ENCODE measurements around the gene SYS1. TPM values are rescaled to one million over a fixed set of nuclear protein-coding genes. Genes with fewer than 3 reads are reported as not detected.

Gene SYS1
- total and polyA plus RNA-seq, 2 donors (not counting 3 experiments of a cell fraction or from before 2014, with no cell fraction given): 27.4 to 79.6 TPM

DNA sequence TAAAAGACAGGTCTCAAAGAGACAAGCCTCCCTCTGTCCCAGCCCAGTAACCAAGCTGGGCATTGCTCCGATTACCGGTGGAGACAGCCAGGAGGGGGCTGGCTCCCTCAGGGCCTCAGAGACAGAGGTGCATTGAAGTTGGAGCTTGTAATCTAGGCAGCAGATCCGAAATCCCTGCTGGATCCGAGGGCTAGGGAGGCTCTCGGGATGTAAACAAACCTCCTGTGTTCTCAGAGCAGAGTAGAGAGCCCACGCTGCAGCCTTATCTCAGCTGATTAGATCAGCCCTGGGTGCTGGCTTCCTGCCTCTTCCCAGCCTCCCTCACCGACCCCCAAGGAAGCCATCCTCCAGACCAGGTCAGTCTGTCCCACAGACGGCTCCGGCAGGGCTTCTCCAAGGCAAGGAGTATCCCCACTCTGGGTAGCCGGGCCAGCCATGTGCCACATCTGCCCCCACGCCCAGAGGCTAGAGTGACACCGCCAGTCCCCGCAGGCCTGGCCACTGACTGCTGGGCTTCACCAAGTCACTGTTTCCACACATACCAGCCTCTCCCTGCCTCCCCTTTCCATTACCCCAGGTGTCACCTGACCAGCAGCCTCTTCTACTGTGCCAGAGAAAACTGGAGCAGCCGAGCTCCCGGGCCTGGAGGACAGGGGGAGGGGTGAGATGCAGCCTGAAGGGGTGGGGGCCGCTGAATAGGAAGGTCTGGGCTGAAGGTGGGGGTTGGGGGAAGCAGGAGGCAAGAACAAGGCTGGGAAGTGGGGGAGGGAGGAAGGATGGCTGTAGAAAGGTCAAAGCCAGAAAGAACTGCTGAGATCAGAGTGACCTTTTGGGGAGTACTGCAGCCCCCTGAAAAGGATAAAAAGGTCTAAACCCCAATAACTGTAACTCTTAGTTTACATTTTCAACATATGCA, 20.8 kb upstream of the SYS1 start:
- dilution Hi-C loops (cut with MboI; ENCODE audit: extremely low pct_ligation_motif_present, low sequenced_read_pairs): no loop called here
- no peaks in the 10 kb centered on the region for H3K9me1 ChIP-seq (replicated peaks; ENCODE audit: control insufficient read depth, extremely low read depth, insufficient read depth, low read length)
- peaks cover 0 to 3% of the 10 kb centered on the region in 2 experiments for H3K36me3 ChIP-seq (ENCODE audit: control insufficient read depth in 2 of 2, extremely low read depth in 1 of 2, insufficient read depth in 2 of 2, low read length in 2 of 2)
- ChIA-PET POLR2A (interaction anchor here (0.7 to 1.9 kb wide), 2 partner anchors 20 to 73 kb away, joined by 3 to 4 read pairs; partner anchors contain the start of genes PIGT and SYS1), CTCF (interaction anchor here (1.2 to 1.6 kb wide), 6 partner anchors 11 to 95 kb away, joined by 3 to 9 read pairs (median 4); partner anchors contain the start of gene SYS1)
- no peaks in the 10 kb centered on the region for H4K20me1 ChIP-seq (replicated peaks; ENCODE audit: control insufficient read depth, extremely low read depth, insufficient read depth, low read length)
- H3K9ac ChIP-seq (replicated peaks; ENCODE audit: extremely low read depth, insufficient read depth, low read length): no peak overlapping the region
- BruUV-seq (replicated peaks): no TSS peak
- H3K27ac ChIP-seq (ENCODE audit: insufficient read depth, low read depth, low read length): peak overlapping the region; percentile 13
- H3K27me3 ChIP-seq (ENCODE audit: control insufficient read depth in 2 of 2, insufficient read depth in 2 of 2, low read length in 2 of 2): no peaks in the 10 kb centered on the region
- FAIRE-seq: no peak
- intact Hi-C loops (cut with micrococcal nuclease): loop anchor here (10.0 kb wide), 1 partner anchor 573 kb away; the partner anchor contains the start of gene PLTP
- no peak overlapping the region for H2AFZ ChIP-seq (ENCODE audit: low read depth, low read length)
- no peaks in the 10 kb centered on the region for H3K9me3 ChIP-seq (replicated peaks; ENCODE audit: control insufficient read depth, insufficient read depth, low read length)
- peaks cover 68% of the 10 kb centered on the region for H3K4me1 ChIP-seq (ENCODE audit: control insufficient read depth, extremely low read depth, insufficient read depth, low read length)
- no peak overlapping the region for H3K4me2 ChIP-seq (ENCODE audit: insufficient read depth, low read length)
- H3K4me3 ChIP-seq (replicated peaks in 1 of 3; ENCODE audit: insufficient read depth in 1 of 3, low read depth in 1 of 3, low read length in 3 of 3): no peak overlapping the region
- TF ChIP-seq EZH2 (IDR thresholded peaks at IDR 0.05; ENCODE audit: borderline replicate concordance, low read depth, low read length, severe bottlenecking): no peak
- peak; percentile 52 for TF ChIP-seq GATA2 (IDR thresholded peaks at IDR 0.05; ENCODE audit: insufficient read depth, insufficient read length, low read depth, low read length)
- DNase-seq (ENCODE audit: low read depth, low spot score): peak; percentile 50
- peaks cover 81% of the 10 kb centered on the region for H3K79me2 ChIP-seq (ENCODE audit: control insufficient read depth, insufficient read depth, low read length)

DNA sequence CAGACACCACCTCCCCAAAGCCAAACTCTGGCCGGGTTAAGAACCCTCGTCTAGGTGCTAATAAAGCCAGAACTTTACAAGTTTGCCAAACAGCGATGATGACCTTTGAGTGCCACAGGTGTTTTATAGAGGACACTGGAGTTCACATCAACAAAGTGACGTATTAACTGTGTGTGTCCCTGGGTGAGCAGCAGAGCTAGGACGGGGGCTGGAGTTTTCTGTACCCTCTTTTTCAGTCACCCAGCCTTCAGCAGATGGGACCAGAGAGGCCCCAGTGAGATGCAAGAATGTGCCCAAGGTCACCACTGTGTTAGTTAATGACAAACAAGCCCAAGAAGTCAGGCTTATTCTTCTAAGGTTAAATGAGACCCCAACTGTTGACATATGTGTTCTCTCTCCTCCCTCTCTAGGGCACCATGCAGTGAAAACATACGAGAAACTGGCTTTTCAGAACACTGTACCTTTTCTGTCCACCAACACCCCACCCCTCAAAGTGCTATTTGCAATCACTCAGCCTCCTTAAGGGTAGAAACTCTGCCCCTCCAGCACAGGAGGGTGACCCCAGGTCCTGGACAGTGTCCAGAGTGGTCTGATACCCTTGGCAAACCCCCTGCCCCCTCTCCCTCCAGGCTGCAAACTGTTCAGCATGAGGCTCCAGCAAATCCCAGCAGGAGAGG, 20.0 kb upstream of the SYS1 start:
- no TSS peak for BruUV-seq (replicated peaks)
- Histone ChIP-seq H3K4me3 (replicated peaks in 1 of 3; ENCODE audit: insufficient read depth in 1 of 3, low read depth in 1 of 3, low read length in 3 of 3) (no peak overlapping the region), H4K20me1 (replicated peaks; ENCODE audit: control insufficient read depth, extremely low read depth, insufficient read depth, low read length) (no peaks in the 10 kb centered on the region), H2AFZ (ENCODE audit: low read depth, low read length) (no peak overlapping the region), H3K27ac (ENCODE audit: insufficient read depth, low read depth, low read length) (peak overlapping the region; percentile 1), H3K9me1 (replicated peaks; ENCODE audit: control insufficient read depth, extremely low read depth, insufficient read depth, low read length) (no peaks in the 10 kb centered on the region), H3K4me2 (ENCODE audit: insufficient read depth, low read length) (no peak overlapping the region), H3K4me1 (ENCODE audit: control insufficient read depth, extremely low read depth, insufficient read depth, low read length) (peaks cover 65% of the 10 kb centered on the region), H3K36me3 (ENCODE audit: control insufficient read depth in 2 of 2, extremely low read depth in 1 of 2, insufficient read depth in 2 of 2, low read length in 2 of 2) (peaks cover 0 to 3% of the 10 kb centered on the region in 2 experiments), H3K27me3 (ENCODE audit: control insufficient read depth in 2 of 2, insufficient read depth in 2 of 2, low read length in 2 of 2) (no peaks in the 10 kb centered on the region), H3K9ac (replicated peaks; ENCODE audit: extremely low read depth, insufficient read depth, low read length) (no peak overlapping the region), H3K9me3 (replicated peaks; ENCODE audit: control insufficient read depth, insufficient read depth, low read length) (no peaks in the 10 kb centered on the region), H3K79me2 (ENCODE audit: control insufficient read depth, insufficient read depth, low read length) (peaks cover 84% of the 10 kb centered on the region)
- intact Hi-C loops (cut with micrococcal nuclease) (loop anchor here (10.0 kb wide), 1 partner anchor 572 kb away; the partner anchor contains the start of gene PLTP), dilution Hi-C loops (cut with MboI; ENCODE audit: extremely low pct_ligation_motif_present, low sequenced_read_pairs) (no loop called here)
- FAIRE-seq: no peak
- TF ChIP-seq, protein P1, sequence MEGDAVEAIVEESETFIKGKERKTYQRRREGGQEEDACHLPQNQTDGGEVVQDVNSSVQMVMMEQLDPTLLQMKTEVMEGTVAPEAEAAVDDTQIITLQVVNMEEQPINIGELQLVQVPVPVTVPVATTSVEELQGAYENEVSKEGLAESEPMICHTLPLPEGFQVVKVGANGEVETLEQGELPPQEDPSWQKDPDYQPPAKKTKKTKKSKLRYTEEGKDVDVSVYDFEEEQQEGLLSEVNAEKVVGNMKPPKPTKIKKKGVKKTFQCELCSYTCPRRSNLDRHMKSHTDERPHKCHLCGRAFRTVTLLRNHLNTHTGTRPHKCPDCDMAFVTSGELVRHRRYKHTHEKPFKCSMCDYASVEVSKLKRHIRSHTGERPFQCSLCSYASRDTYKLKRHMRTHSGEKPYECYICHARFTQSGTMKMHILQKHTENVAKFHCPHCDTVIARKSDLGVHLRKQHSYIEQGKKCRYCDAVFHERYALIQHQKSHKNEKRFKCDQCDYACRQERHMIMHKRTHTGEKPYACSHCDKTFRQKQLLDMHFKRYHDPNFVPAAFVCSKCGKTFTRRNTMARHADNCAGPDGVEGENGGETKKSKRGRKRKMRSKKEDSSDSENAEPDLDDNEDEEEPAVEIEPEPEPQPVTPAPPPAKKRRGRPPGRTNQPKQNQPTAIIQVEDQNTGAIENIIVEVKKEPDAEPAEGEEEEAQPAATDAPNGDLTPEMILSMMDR (IDR thresholded peaks at IDR 0.05; ENCODE audit: extremely low read depth in 1 of 2, insufficient read depth in 1 of 2, low read depth in 1 of 2, low read length in 2 of 2): no peak
- no peak for TF ChIP-seq EZH2 (IDR thresholded peaks at IDR 0.05; ENCODE audit: borderline replicate concordance, low read depth, low read length, severe bottlenecking)
- POLR2A ChIA-PET: interaction anchor here (1.9 kb wide), 1 partner anchor 20 kb away, joined by 4 read pairs; the partner anchor contains the start of gene SYS1
- no peak for DNase-seq (ENCODE audit: low read depth, low spot score)
- CTCF ChIA-PET: interaction anchor here (1.4 to 2.3 kb wide), 5 partner anchors 20 to 94 kb away, joined by 3 to 22 read pairs (median 9); partner anchors contain the start of gene SYS1
